Upper lobe of left lung (tissue), 6 donors: ENCODE measurements around the gene SPRR1A. TPM values are rescaled to one million over a fixed set of nuclear protein-coding genes. Genes with fewer than 3 reads are reported as not detected.

Experiments
- ATAC-seq, 2 donors: fragments of 200-7000 bp; cut with Tn5 transposase; one replicate each; pipeline ENCODE4 v1.9.1; 2022; ENCODE audit warnings: mild to moderate bottlenecking in 2 of 2, moderate library complexity in 2 of 2; ENCODE audit not compliant: low FRiP score in 2 of 2
- DNase-seq, 2 donors: peaks; one replicate each; pipeline ENCODE4 v3.0.0-alpha.2; 2019 to 2020
- H3K27ac ChIP-seq, 4 donors: fragments of 200-600 bp; sonication (generic); one replicate each; pipeline ENCODE4 v1.5.1; 2016 to 2019
- H3K27me3 ChIP-seq, 4 donors: fragments of 200-600 bp; sonication (generic); one replicate each; pipeline ENCODE4 v1.5.1; 2017 to 2019
- H3K36me3 ChIP-seq, 4 donors: fragments of 200-600 bp; sonication (generic); one replicate each; pipeline ENCODE4 v1.5.1; 2016 to 2019
- H3K4me1 ChIP-seq, 4 donors: fragments of 200-600 bp; sonication (generic); one replicate each; pipeline ENCODE4 v1.5.1; 2018 to 2019
- H3K4me3 ChIP-seq, 4 donors: fragments of 200-600 bp; sonication (generic); one replicate each; pipeline ENCODE4 v1.5.1; 2017 to 2019; ENCODE audit warnings: mild to moderate bottlenecking in 2 of 4, moderate library complexity in 1 of 4
- H3K9me3 ChIP-seq, 4 donors: fragments of 200-600 bp; sonication (generic); one replicate each; pipeline ENCODE4 v1.5.1; 2018 to 2019
- EP300 ChIP-seq, 4 donors: sonication (generic); formaldehyde crosslinking; IDR thresholded peaks; one replicate each; pipeline ENCODE4 v1.5.1; 2017; ENCODE audit warnings: antibody characterized with exemption in 4 of 4, control low read depth in 2 of 4
- POLR2A ChIP-seq, 4 donors: fragments of 450-650 bp; IDR thresholded peaks; one replicate each; pipeline ENCODE4 v1.5.1; 2016 to 2017; ENCODE audit warnings: antibody characterized with exemption in 4 of 4, mild to moderate bottlenecking in 2 of 4
- POLR2AphosphoS5 ChIP-seq, 2 donors: sonication (generic); formaldehyde crosslinking; IDR thresholded peaks; one replicate each; pipeline ENCODE4 v1.5.1; 2017; ENCODE audit warnings: antibody characterized with exemption in 2 of 2
- WGBS, 2 donors: methylation state at CpG; one replicate each; pipeline ENCODE4 v1.1.5; 2017 to 2018; 5-methylcytosine and 5-hydroxymethylcytosine counted together
- total RNA-seq, 6 donors: library from RNA; depleted of rRNA in 4 of 6; stranded (reverse); fragments of >200 nt in 4 of 6; gene quantifications; one replicate each; pipeline versions ENCODE4 v1.1.0 to v1.2.1, GENCODE V29; 2016 to 2021
- TF ChIP-seq, protein P1 (sequence below), 6 experiments: fragments of 450-650 bp in 4 of 6; fragments of 200-600 bp in 2 of 6; sonication (generic) in 2 of 6; IDR thresholded peaks; one replicate each; pipeline ENCODE4 v1.5.1; 2016 to 2019; ENCODE audit warnings: antibody characterized with exemption in 6 of 6
- donor health status: DM: no; HTN: no; CAD: no; lungs with moderate emphysema.
- donor health status: DM: no; HTN: yes; CAD: no; lungs with severe emphysema.

SPRR1A gene
- total RNA-seq, 6 donors from 2014 or later: not detected

DNA sequence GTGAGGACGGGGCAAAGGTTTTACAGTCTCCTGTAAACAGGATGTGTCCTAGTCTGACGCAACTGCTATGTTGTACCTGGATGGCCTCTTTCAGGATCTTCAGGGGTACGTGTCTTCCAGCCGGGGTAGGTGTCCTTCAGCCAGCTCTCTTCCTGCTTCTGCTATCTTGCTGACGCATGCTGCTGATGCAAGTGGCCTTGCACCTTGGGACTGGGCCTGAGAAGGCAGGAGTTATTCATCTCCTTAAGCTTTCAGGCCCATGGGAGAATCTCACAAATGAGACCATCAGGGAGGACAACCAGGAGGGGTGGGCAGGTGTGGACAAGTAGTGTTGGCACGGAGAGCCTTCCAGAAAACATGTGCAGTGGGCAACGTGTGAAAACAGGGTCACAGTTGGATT is 39.2 kb downstream of the SPRR1A start:
- Histone ChIP-seq H3K9me3 (no peaks in the 10 kb centered on the region), H3K4me1 (no peaks in the 10 kb centered on the region), H3K36me3 (no peaks in the 10 kb centered on the region), H3K4me3 (no peak overlapping the region), H3K27me3 (no peaks in the 10 kb centered on the region), H3K27ac (no peak overlapping the region)
- no peak for DNase-seq
- WGBS, 2 donors: 77 to 82% methylated on average over 7 of the region's 7 CpGs
- TF ChIP-seq POLR2A (IDR thresholded peaks at IDR 0.05): no peak
- no peak for TF ChIP-seq POLR2AphosphoS5 (IDR thresholded peaks at IDR 0.05)
- no peak for TF ChIP-seq EP300 (IDR thresholded peaks at IDR 0.05)
- TF ChIP-seq, protein P1, sequence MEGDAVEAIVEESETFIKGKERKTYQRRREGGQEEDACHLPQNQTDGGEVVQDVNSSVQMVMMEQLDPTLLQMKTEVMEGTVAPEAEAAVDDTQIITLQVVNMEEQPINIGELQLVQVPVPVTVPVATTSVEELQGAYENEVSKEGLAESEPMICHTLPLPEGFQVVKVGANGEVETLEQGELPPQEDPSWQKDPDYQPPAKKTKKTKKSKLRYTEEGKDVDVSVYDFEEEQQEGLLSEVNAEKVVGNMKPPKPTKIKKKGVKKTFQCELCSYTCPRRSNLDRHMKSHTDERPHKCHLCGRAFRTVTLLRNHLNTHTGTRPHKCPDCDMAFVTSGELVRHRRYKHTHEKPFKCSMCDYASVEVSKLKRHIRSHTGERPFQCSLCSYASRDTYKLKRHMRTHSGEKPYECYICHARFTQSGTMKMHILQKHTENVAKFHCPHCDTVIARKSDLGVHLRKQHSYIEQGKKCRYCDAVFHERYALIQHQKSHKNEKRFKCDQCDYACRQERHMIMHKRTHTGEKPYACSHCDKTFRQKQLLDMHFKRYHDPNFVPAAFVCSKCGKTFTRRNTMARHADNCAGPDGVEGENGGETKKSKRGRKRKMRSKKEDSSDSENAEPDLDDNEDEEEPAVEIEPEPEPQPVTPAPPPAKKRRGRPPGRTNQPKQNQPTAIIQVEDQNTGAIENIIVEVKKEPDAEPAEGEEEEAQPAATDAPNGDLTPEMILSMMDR (IDR thresholded peaks at IDR 0.05): no peak
- ATAC-seq: no peak

DNA sequence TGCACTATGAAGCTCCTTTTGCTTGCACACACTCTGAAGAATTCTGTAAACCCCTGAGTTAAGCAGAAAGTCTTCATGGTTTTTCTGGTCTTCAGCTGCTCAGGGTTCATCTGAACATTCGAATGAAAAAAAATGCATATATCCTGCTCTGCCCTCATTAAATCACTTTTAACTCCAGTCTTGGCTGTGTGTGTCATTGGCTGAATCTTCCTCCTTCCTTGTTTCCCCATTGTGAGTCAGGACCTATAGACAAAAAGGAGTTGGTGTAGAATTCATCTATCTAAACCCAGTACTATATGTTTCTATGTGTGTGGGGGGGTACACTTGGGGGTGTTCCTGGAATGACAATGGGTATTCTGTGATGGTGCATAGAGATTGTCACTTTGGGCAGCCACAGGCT is 40.5 kb downstream of the SPRR1A start:
- no peak overlapping the region for H3K4me3 ChIP-seq
- H3K27ac ChIP-seq: no peak overlapping the region
- 85 to 94% methylated on average over 1 of the region's 1 CpG for WGBS, 2 donors
- no peaks in the 10 kb centered on the region for H3K9me3 ChIP-seq
- H3K27me3 ChIP-seq: no peaks in the 10 kb centered on the region
- ATAC-seq (no peak), DNase-seq (no peak)
- no peak for TF ChIP-seq POLR2A (IDR thresholded peaks at IDR 0.05)
- TF ChIP-seq, protein P1 (IDR thresholded peaks at IDR 0.05): no peak
- TF ChIP-seq EP300 (IDR thresholded peaks at IDR 0.05): no peak
- TF ChIP-seq POLR2AphosphoS5 (IDR thresholded peaks at IDR 0.05): no peak
- H3K36me3 ChIP-seq: no peaks in the 10 kb centered on the region
- no peaks in the 10 kb centered on the region for H3K4me1 ChIP-seq

DNA sequence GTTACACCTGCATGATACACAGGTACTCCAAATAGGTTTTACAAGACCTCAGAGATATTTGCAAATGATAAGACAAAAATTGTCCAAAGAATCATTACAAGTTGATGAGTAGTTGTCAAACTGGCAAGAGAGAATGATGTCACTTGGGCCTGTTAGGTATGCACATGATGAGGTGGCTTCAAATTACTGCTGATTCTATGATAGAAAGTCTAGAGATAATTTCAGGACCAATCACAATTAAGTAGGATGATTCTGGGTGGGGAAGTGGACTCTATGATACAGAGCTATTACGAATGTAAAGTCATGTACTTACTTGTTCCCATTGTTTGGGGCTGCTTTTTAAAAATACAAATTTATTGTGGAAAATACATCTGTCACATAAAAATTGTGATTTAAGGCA is 41.9 kb downstream of the SPRR1A start:
- no peaks in the 10 kb centered on the region for H3K4me1 ChIP-seq
- H3K27me3 ChIP-seq: no peaks in the 10 kb centered on the region
- H3K4me3 ChIP-seq: no peak overlapping the region
- no peak overlapping the region for H3K27ac ChIP-seq
- DNase-seq: no peak
- no peak for ATAC-seq
- H3K9me3 ChIP-seq: no peaks in the 10 kb centered on the region
- TF ChIP-seq EP300 (IDR thresholded peaks at IDR 0.05): no peak
- no peak for TF ChIP-seq POLR2AphosphoS5 (IDR thresholded peaks at IDR 0.05)
- no peak for TF ChIP-seq POLR2A (IDR thresholded peaks at IDR 0.05)
- TF ChIP-seq, protein P1 (IDR thresholded peaks at IDR 0.05): no peak
- no peaks in the 10 kb centered on the region for H3K36me3 ChIP-seq
- 81 to 86% methylated on average over 1 of the region's 1 CpG for whole genome bisulfite sequencing, 2 donors

DNA sequence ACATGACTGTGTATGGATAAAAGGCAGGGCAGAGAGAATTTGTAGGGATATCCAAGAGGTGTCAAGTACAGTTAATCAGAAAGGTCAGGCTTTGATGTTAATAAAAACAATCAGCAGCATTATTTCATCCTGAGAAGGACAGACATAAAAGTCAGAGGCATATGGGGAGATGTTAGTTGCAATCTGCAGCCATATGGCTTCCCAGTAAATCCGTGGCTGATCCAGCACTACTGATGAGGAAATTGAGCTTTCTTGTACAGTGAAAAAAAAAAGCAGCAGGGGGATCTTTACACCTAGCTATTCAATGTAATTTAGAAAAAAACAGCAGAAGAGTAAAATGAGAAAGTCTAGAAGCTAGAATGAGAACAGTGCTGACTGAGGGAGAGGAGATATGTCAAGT is 44.9 kb downstream of the SPRR1A start:
- TF ChIP-seq POLR2AphosphoS5 (IDR thresholded peaks at IDR 0.05) (no peak), EP300 (IDR thresholded peaks at IDR 0.05) (no peak), POLR2A (IDR thresholded peaks at IDR 0.05) (no peak)
- TF ChIP-seq, protein P1 (IDR thresholded peaks at IDR 0.05): no peak
- Histone ChIP-seq H3K27ac (no peak overlapping the region), H3K4me1 (no peaks in the 10 kb centered on the region), H3K9me3 (no peaks in the 10 kb centered on the region), H3K27me3 (no peaks in the 10 kb centered on the region), H3K4me3 (no peak overlapping the region), H3K36me3 (no peaks in the 10 kb centered on the region)
- ATAC-seq (no peak), DNase-seq (no peak)
- 57 to 75% methylated on average over 1 of the region's 1 CpG for WGBS, 2 donors

DNA sequence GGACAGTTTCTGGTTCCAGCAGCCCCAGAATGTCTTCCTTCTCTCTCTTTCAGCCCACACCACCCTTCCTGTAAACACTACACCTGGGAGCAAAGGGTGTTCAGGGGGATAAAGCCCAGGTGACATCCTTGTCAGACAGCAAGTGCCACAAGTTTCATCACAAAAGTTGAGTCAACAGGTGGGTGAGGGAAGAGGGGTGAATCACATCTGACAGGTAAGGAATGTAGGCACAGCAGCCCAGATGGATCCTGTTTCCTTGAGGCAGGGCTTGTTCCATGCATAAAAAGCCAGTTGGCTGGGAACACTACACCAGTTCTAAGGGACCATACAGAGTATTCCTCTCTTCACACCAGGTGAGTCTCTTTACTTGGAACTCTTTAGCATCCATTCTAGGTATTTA is 47.0 kb downstream of the SPRR1A start, which contains the start of gene SPRR1B:
Gene SPRR1B, plus strand, starts transcription at position 309 of the 400 bp plus-strand sequence. CDS start 1,143 bp downstream, outside the sequence.
- DNase-seq (no peak), ATAC-seq (no peak)
- no peaks in the 10 kb centered on the region for H3K4me1 ChIP-seq
- TF ChIP-seq POLR2A (IDR thresholded peaks at IDR 0.05): no peak
- TF ChIP-seq EP300 (IDR thresholded peaks at IDR 0.05): no peak
- no peak for TF ChIP-seq POLR2AphosphoS5 (IDR thresholded peaks at IDR 0.05)
- TF ChIP-seq, protein P1 (IDR thresholded peaks at IDR 0.05): no peak
- H3K36me3 ChIP-seq: no peaks in the 10 kb centered on the region
- H3K9me3 ChIP-seq: no peaks in the 10 kb centered on the region
- no peak within 1 kb of the TSS for H3K27ac ChIP-seq
- H3K27me3 ChIP-seq: no peaks in the 10 kb centered on the region
- H3K4me3 ChIP-seq: no peak within 1 kb of the TSS
